Cerebellar cortex (tissue), 1 donor: ENCODE results near the gene ITLN2.
"Not testable (repeated sequence)": the region's sequence is repeated elsewhere in the genome, so short reads cannot be mapped to it uniquely, and the experiment has no call there.

Experiments
- DNase-seq: peaks from one replicate; pipeline ENCODE4 v3.0.0-alpha.2; 2015; ENCODE audit warnings: low spot score

The ITLN2 gene

GRCh38 chr1:160905617-160905989, 49.0 kb downstream of the ITLN2 start:
- DNase-seq = no peak

DNA sequence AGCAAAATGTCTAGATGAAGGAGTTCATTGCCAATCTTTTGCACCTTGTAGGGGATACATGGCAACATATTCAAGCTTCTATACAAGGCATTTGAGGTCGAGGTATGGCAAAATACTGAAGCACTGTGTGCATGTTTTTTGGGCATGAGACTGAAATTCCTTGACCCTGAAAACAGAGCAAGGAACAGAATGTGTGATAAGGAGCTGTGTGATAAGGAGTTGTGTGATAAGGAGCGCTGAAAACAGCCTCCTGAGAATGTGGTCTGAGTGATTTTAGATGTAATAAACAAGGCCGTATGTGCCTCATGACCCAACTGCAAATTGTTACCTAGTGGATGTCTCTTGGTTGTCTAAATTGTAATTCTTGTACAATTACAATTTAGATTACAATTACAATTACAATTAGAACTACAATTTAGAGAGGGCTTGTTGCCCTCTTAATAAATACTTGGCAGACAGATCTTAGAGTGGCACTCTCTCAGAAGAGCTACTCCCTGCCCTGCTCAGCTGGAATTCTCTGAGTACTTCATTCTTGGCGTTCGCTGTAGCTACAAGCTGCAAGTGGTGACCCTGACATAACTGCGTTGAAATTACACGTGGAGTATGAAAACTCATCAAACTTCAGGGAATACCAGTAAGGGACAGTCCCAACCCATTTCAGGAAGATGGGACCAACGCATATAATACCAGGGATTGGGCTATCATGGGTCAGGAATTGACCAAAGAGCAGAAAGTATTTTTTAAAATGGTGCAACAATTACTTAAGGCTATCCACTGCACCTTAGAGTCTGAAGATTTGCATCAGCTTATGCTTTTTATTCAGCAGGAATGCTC, 49.6 kb downstream of the ITLN2 start:
- no peak for DNase-seq

DNA sequence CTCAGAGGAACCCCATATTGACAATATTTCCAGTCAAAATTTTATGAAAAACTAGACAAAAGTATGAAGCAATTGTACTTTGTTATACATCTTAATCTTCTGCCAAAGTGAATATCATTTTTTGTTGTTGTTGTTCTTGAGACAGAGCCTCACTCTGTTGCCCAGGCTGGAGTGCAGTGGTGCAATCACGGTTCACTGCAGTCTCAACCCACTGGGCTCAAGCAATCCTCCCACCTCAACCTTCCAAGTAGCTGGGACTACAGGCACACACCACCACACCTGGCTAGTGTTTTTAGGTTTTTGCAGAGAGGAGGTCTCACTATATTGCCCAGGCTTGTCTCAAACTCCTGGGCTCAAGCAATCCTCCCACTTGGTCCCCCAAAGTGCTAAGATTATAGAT, 52.4 kb downstream of the ITLN2 start:
- DNase-seq = not testable (repeated sequence)

DNA sequence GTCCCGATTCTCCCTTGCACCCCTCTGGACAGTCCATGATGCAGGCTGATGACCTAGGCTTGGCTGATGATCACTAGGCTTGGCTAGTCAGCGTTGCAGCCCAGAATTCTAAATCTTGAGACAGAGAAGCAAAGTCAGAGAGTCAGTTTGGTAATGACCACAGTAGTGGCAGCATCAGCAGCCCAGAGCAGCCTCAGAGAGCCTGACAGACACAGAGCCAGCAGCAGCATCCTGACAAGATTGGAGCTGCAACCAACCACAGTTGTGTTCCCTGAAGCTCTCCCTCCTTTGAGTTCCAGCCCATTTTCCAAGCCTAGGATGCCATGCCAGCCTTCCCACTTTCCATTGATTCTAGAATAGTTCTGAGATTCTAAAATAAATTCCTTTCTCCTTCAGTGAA, 52.8 kb downstream of the ITLN2 start:
- no peak for DNase-seq

- not testable (repeated sequence) for DNase-seq
Observed at GRCh38 chr1:160900683-160901082, 53.9 kb downstream of the ITLN2 start.
